Measurements from ENCODE around the gene ISCA2.

ISCA2 gene

DNA sequence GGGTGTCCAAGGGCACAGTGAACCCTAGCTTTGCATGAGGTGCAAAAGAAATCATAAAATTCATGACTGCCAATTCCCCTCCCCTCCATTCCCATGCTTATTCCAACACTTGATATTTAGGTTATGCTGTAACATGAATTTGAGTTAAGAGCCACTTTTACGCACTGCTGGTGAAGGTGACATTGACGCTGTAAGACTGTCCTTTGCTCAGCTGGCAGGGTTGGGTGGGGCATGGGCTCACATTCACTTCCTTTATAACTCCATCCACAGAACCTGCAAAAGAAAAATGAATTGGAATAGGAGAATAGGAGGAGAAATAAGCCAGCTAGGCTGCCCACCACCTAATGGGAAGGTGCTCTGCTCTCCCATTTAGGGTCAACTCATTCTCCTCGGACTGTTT, 7.4 kb upstream of the ISCA2 start:
- Histone ChIP-seq H3K9me3 (ENCODE audit: control insufficient read depth, insufficient read depth, low read depth, low read length) (no peaks in the 10 kb centered on the region), H3K36me3 (ENCODE audit: control insufficient read depth in 2 of 2, insufficient read depth in 1 of 2, low read length in 2 of 2) (peaks cover 0 to 38% of the 10 kb centered on the region in 2 experiments; a peak in 2 of 3 replicates), H3K4me3 (ENCODE audit: low read depth, low read length) (no peak overlapping the region), H3K4me1 (ENCODE audit: control insufficient read depth, insufficient read depth, low read length) (peaks cover 15% of the 10 kb centered on the region), H3K27ac (ENCODE audit: extremely low read depth, low read depth, low read length) (no peak overlapping the region)
- TF ChIP-seq ZNF280D (tag by site-specific recombination; IDR thresholded peaks at IDR 0.05) (no peak), ZNF48 (tag by site-specific recombination; IDR thresholded peaks at IDR 0.05) (no peak), TSHZ1 (tag by site-specific recombination; IDR thresholded peaks at IDR 0.05; ENCODE audit: borderline replicate concordance) (no peak), ZNF404 (tag by site-specific recombination; IDR thresholded peaks at IDR 0.05) (no peak), SCRT2 (tag by site-specific recombination; IDR thresholded peaks at IDR 0.05) (no peak)
- ChIA-PET POLR2A (no interaction called here), CTCF (interaction anchor here (0.7 to 1.0 kb wide), 4 partner anchors 13 to 470 kb away, joined by 3 to 4 read pairs (median 4); no protein-coding TSS in a partner anchor)

DNA sequence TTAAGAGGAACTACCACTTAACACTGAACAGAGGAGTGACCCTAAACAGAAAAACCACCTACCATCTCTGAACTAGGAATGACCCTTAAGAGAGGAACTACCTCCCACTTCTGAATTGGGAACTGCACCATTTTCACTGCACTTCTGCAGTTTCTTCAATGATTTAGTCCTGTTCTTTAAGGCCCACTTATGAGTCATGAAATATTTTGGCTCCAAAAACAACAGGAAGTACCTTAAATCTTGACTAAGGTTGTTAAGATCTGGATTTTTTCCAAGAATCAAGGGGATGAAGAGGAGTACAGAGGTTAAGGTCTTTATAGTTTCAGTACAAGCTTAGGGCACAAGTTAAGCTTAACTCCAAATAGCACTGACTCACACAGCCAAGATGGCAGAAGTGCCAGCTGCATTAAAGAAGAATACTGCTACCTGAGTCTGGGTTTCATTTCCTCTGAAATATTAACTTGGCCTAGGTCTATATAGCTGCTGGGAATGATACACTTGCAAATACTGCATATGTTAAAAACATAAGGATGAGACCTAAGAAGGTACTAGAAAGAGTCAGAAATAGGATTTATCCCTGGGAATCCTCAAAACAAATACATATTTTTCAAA, 4.7 kb upstream of the ISCA2 start:
- TF ChIP-seq ZFP37 (tag by site-specific recombination; IDR thresholded peaks at IDR 0.05) = no peak
- no peak for TF ChIP-seq ZNF221 (tag by site-specific recombination; IDR thresholded peaks at IDR 0.05; ENCODE audit: borderline replicate concordance)
- TF ChIP-seq, protein P1, sequence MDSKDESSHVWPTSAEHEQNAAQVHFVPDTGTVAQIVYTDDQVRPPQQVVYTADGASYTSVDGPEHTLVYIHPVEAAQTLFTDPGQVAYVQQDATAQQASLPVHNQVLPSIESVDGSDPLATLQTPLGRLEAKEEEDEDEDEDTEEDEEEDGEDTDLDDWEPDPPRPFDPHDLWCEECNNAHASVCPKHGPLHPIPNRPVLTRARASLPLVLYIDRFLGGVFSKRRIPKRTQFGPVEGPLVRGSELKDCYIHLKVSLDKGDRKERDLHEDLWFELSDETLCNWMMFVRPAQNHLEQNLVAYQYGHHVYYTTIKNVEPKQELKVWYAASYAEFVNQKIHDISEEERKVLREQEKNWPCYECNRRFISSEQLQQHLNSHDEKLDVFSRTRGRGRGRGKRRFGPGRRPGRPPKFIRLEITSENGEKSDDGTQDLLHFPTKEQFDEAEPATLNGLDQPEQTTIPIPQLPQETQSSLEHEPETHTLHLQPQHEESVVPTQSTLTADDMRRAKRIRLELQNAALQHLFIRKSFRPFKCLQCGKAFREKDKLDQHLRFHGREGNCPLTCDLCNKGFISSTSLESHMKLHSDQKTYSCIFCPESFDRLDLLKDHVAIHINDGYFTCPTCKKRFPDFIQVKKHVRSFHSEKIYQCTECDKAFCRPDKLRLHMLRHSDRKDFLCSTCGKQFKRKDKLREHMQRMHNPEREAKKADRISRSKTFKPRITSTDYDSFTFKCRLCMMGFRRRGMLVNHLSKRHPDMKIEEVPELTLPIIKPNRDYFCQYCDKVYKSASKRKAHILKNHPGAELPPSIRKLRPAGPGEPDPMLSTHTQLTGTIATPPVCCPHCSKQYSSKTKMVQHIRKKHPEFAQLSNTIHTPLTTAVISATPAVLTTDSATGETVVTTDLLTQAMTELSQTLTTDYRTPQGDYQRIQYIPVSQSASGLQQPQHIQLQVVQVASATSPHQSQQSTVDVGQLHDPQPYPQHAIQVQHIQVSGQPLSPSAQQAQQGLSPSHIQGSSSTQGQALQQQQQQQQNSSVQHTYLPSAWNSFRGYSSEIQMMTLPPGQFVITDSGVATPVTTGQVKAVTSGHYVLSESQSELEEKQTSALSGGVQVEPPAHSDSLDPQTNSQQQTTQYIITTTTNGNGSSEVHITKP (tag by site-specific recombination; IDR thresholded peaks at IDR 0.05) = 0 out of 2 replicates have a peak, but pooled peaks have one; percentile 30
- no peak for TF ChIP-seq PRDM1 (tag by site-specific recombination; IDR thresholded peaks at IDR 0.05)
- H3K4me1 ChIP-seq (ENCODE audit: control insufficient read depth, insufficient read depth, low read length) = peaks cover 19% of the 10 kb centered on the region
- H3K27ac ChIP-seq (ENCODE audit: extremely low read depth, low read depth, low read length) = no peak overlapping the region
- ChIA-PET CTCF (no interaction called here), POLR2A (no interaction called here)
- no peak overlapping the region for H3K4me3 ChIP-seq (ENCODE audit: low read depth, low read length)
- H3K9me3 ChIP-seq (ENCODE audit: control insufficient read depth, insufficient read depth, low read depth, low read length) = no peaks in the 10 kb centered on the region
- peaks cover 0 to 18% of the 10 kb centered on the region in 2 experiments; a peak in 2 of 3 replicates for H3K36me3 ChIP-seq (ENCODE audit: control insufficient read depth in 2 of 2, insufficient read depth in 1 of 2, low read length in 2 of 2)

DNA sequence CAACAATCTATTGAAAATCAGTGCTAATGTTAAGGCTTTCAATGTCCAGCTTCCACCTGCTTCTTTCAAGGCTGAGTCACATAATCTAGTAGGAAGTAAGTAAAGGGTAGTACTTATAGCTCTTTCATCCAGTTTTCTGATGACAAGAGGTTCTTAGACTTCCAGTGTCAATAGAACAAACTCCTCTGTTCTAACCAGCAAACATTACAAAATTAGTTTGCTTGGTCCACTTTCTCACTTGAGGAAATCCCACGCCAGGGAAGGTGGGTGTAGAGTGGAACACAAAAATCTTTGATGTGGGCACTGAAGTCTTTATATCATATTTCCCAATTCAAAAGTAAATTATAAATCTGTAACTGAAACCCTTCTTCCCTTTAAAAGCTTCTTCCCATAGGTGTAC, 3.1 kb upstream of the ISCA2 start:
- no peak overlapping the region for H3K4me3 ChIP-seq (ENCODE audit: low read depth, low read length)
- peaks cover 31% of the 10 kb centered on the region for H3K4me1 ChIP-seq (ENCODE audit: control insufficient read depth, insufficient read depth, low read length)
- no peak overlapping the region for H3K27ac ChIP-seq (ENCODE audit: extremely low read depth, low read depth, low read length)
- peaks cover 0 to 8% of the 10 kb centered on the region in 2 experiments; a peak in 1 of 3 replicates for H3K36me3 ChIP-seq (ENCODE audit: control insufficient read depth in 2 of 2, insufficient read depth in 1 of 2, low read length in 2 of 2)
- ChIA-PET CTCF (interaction anchor here (0.9 kb wide), 1 partner anchor 41 kb away, joined by 4 read pairs; no protein-coding TSS in a partner anchor), POLR2A (interaction anchor here (0.5 to 1.0 kb wide), 2 partner anchors 11 to 200 kb away, joined by 3 to 4 read pairs; no protein-coding TSS in a partner anchor)
- no peaks in the 10 kb centered on the region for H3K9me3 ChIP-seq (ENCODE audit: control insufficient read depth, insufficient read depth, low read depth, low read length)
- TF ChIP-seq ZNF292 (tag by site-specific recombination; IDR thresholded peaks at IDR 0.05; ENCODE audit: borderline replicate concordance, low read depth) (no peak), ZNF677 (tag by site-specific recombination; IDR thresholded peaks at IDR 0.05) (no peak), ZNF621 (tag by site-specific recombination; IDR thresholded peaks at IDR 0.05) (no peak), ZFHX2 (tag by site-specific recombination; conservative IDR thresholded peaks at IDR 0.05) (no peak), ZNF629 (tag by site-specific recombination; IDR thresholded peaks at IDR 0.05) (no peak), ZNF140 (tag by site-specific recombination; IDR thresholded peaks at IDR 0.05) (no peak), WT1 (tag by site-specific recombination; IDR thresholded peaks at IDR 0.05) (no peak)
- TF ChIP-seq, protein P1 (tag by site-specific recombination; IDR thresholded peaks at IDR 0.05) = no peak
